PC-3 (cell line): ENCODE results near the gene DGKD. TPM values are rescaled to one million over a fixed set of nuclear protein-coding genes. Genes with fewer than 3 reads are reported as not detected.

ENCODE experiments used
- ATAC-seq: fragments of 200-7000 bp; cut with Tn5 transposase; 2 replicates; pipeline ENCODE4 v1.9.1; 2020; ENCODE audit warnings: mild to moderate bottlenecking, moderate library complexity
- BruUV-seq: library from RNA; stranded (reverse); fragments of 400-500 nt; replicated peaks from 2 replicates; lab custom pipeline; 2021; lab: Mats Ljungman, UMichigan
- CTCF ChIA-PET: fragments of 300-600 bp; sonication (Branson Sonifier 250); formaldehyde crosslinking; loops from one replicate; lab custom pipeline; 2022; ENCODE audit warnings: antibody characterized with exemption; lab: Charles Lee
- POLR2A ChIA-PET: fragments of 300-600 bp; sonication (Branson Sonifier 250); formaldehyde crosslinking; loops from one replicate; lab custom pipeline; 2022; ENCODE audit warnings: antibody characterized with exemption; ENCODE audit not compliant: unreplicated experiment; lab: Charles Lee
- DNase-seq: peaks from one replicate; pipeline ENCODE4 v3.0.0-alpha.2; 2015
- H2AFZ ChIP-seq: fragments of 300-600 bp; sonication (generic); 2 replicates; pipeline ENCODE4 v1.6.0; 2016; ENCODE audit warnings: antibody characterized with exemption, low read length
- H3F3A ChIP-seq: fragments of 300-600 bp; sonication (generic); one replicate; pipeline ENCODE4 v1.6.0; 2017; ENCODE audit warnings: antibody characterized with exemption, low read length, control low read depth, mild to moderate bottlenecking; ENCODE audit not compliant: unreplicated experiment
- H3K27ac ChIP-seq: fragments of 300-600 bp; sonication (generic); 2 replicates; pipeline ENCODE4 v1.5.1; 2016; ENCODE audit warnings: mild to moderate bottlenecking, low read length
- H3K27me3 ChIP-seq: fragments of 300-600 bp; sonication (generic); 2 replicates; pipeline ENCODE4 v1.6.1; 2016; ENCODE audit warnings: low read length, mixed read lengths
- H3K36me3 ChIP-seq: fragments of 300-600 bp; sonication (generic); 2 replicates; pipeline ENCODE4 v1.6.1; 2016; ENCODE audit warnings: low read depth, mixed run types, low read length, mixed read lengths
- H3K4me1 ChIP-seq: fragments of 300-600 bp; sonication (generic); 2 replicates; pipeline ENCODE4 v1.5.1; 2016; ENCODE audit warnings: low read length; ENCODE audit not compliant: insufficient read depth
- H3K4me2 ChIP-seq: fragments of 300-600 bp; sonication (generic); 2 replicates; pipeline ENCODE4 v1.6.0; 2016; ENCODE audit warnings: low read length
- H3K4me3 ChIP-seq: fragments of 300-600 bp; sonication (generic); 2 replicates; pipeline ENCODE4 v1.5.1; 2016; ENCODE audit warnings: mild to moderate bottlenecking, low read length, mixed read lengths
- H3K79me2 ChIP-seq: fragments of 300-600 bp; sonication (generic); 2 replicates; pipeline ENCODE4 v1.6.1; 2017; ENCODE audit warnings: low read length, mixed read lengths
- H3K9ac ChIP-seq: fragments of 300-600 bp; sonication (generic); 2 replicates; pipeline ENCODE4 v1.6.0; 2016; ENCODE audit warnings: mild to moderate bottlenecking, low read length
- H3K9me2 ChIP-seq: fragments of 300-600 bp; sonication (generic); replicated peaks from 2 replicates; pipeline ENCODE4 v1.6.1; 2016; ENCODE audit warnings: mixed run types, low read length, mixed read lengths
- H3K9me3 ChIP-seq: fragments of 300-600 bp; sonication (generic); 2 replicates; pipeline ENCODE4 v1.6.1; 2016; ENCODE audit warnings: low read length, mixed read lengths
- H4K20me1 ChIP-seq: fragments of 300-600 bp; sonication (generic); 2 replicates; pipeline ENCODE4 v1.6.1; 2016; ENCODE audit warnings: low read length, mixed read lengths
- EZH2 ChIP-seq: fragments of 300-600 bp; sonication (generic); IDR thresholded peaks from one replicate; pipeline ENCODE4 v1.6.1; 2017; ENCODE audit warnings: antibody characterized with exemption, mild to moderate bottlenecking, low read length; ENCODE audit not compliant: unreplicated experiment
- EZH2phosphoT487 ChIP-seq: fragments of 300-600 bp; sonication (generic); IDR thresholded peaks from 2 replicates; pipeline ENCODE4 v1.6.1; 2018; ENCODE audit warnings: mild to moderate bottlenecking, antibody characterized with exemption, low read length, borderline replicate concordance
- intact Hi-C: fragments of 100-400 bp; cut with micrococcal nuclease; formaldehyde crosslinking; loops from 2 replicates; pipeline ENCODE4 v1.9.0; 2023
- total RNA-seq: library from RNA; depleted of rRNA; stranded (reverse); fragments of >200 nt; gene quantifications from 2 replicates; pipeline ENCODE4 v1.2.3, GENCODE V29; 2014
- TF ChIP-seq, protein P1 (sequence below): fragments of 300-600 bp; sonication (generic); conservative IDR thresholded peaks from 2 replicates; pipeline ENCODE4 v1.5.1; 2017; ENCODE audit warnings: antibody characterized with exemption, low read depth, mild to moderate bottlenecking, low read length

The DGKD gene
- total RNA-seq, 1 experiment from 2014 or later: 23.3 TPM

DNA sequence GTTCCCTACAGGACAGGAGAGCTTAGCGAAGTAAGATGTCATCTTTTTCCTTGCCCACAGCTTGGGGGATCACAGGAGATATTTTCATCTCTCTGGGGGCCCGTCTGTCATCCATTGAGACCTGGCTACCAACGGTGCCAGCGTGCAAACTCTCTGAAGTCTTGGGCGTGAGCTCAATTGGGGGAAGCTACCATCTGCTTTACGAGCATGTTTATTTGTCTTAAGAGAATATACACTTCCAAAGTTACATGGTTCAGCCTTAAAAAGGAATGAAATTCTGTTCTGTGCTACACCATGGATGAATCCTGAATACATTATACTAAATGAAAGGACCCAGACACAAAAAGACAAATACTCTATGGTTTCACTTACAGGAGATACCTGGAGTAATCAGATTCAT lies 33.1 kb upstream of the DGKD start:
- H3F3A ChIP-seq: no peaks in the 10 kb centered on the region
- no peaks in the 10 kb centered on the region for H3K4me1 ChIP-seq
- no peaks in the 10 kb centered on the region for H3K36me3 ChIP-seq
- H3K9me2 ChIP-seq: no peaks in the 10 kb centered on the region
- DNase-seq: no peak
- ChIA-PET POLR2A (no interaction called here), CTCF (no interaction called here)
- TF ChIP-seq, protein P1, sequence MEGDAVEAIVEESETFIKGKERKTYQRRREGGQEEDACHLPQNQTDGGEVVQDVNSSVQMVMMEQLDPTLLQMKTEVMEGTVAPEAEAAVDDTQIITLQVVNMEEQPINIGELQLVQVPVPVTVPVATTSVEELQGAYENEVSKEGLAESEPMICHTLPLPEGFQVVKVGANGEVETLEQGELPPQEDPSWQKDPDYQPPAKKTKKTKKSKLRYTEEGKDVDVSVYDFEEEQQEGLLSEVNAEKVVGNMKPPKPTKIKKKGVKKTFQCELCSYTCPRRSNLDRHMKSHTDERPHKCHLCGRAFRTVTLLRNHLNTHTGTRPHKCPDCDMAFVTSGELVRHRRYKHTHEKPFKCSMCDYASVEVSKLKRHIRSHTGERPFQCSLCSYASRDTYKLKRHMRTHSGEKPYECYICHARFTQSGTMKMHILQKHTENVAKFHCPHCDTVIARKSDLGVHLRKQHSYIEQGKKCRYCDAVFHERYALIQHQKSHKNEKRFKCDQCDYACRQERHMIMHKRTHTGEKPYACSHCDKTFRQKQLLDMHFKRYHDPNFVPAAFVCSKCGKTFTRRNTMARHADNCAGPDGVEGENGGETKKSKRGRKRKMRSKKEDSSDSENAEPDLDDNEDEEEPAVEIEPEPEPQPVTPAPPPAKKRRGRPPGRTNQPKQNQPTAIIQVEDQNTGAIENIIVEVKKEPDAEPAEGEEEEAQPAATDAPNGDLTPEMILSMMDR: no peak
- no peak for TF ChIP-seq EZH2
- BruUV-seq: no TSS peak
- no peak overlapping the region for H3K27ac ChIP-seq
- no peak overlapping the region for H3K4me3 ChIP-seq
- 0 out of 2 replicates have a peak, but pooled peaks cover 3% of the 10 kb centered on the region for H3K27me3 ChIP-seq
- ATAC-seq: no peak
- no peaks in the 10 kb centered on the region for H3K9me3 ChIP-seq
- no peaks in the 10 kb centered on the region for H4K20me1 ChIP-seq
- no peak overlapping the region for H3K9ac ChIP-seq
- intact Hi-C loops: no loop called here
- H3K79me2 ChIP-seq: no peaks in the 10 kb centered on the region
- no peak overlapping the region for H2AFZ ChIP-seq
- H3K4me2 ChIP-seq: no peak overlapping the region

DNA sequence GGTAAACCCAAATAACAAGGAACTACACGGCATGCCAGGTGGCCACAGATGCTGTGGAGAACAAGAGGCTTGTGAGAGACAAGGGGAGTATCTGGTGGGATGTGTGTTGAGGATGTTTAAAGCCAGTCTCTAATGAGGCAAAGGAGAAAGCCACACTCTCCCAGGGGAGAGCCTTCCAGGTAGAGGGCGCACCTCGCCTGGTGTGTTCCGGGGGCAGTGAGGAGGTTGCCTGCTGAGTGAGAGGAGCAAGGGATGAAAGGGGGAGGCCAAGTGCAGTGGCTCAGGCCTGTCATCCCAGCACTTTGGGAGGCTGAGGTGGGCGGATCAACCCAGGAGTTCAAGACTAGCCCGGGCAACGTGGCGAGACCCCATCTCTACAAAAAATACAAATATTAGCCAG lies 30.4 kb upstream of the DGKD start:
- Histone ChIP-seq H4K20me1 (no peaks in the 10 kb centered on the region), H3F3A (no peaks in the 10 kb centered on the region), H3K27me3 (0 out of 2 replicates have a peak, but pooled peaks cover 3% of the 10 kb centered on the region), H2AFZ (no peak overlapping the region), H3K27ac (no peak overlapping the region), H3K9ac (no peak overlapping the region), H3K36me3 (no peaks in the 10 kb centered on the region), H3K79me2 (no peaks in the 10 kb centered on the region), H3K4me2 (no peak overlapping the region), H3K9me2 (no peaks in the 10 kb centered on the region), H3K4me1 (no peaks in the 10 kb centered on the region), H3K4me3 (no peak overlapping the region), H3K9me3 (no peaks in the 10 kb centered on the region)
- intact Hi-C loops: no loop called here
- ChIA-PET POLR2A (no interaction called here), CTCF (no interaction called here)
- no peak for ATAC-seq
- no peak for DNase-seq
- BruUV-seq: no TSS peak
- TF ChIP-seq, protein P1: no peak
- no peak for TF ChIP-seq EZH2
- no peak for TF ChIP-seq EZH2phosphoT487

DNA sequence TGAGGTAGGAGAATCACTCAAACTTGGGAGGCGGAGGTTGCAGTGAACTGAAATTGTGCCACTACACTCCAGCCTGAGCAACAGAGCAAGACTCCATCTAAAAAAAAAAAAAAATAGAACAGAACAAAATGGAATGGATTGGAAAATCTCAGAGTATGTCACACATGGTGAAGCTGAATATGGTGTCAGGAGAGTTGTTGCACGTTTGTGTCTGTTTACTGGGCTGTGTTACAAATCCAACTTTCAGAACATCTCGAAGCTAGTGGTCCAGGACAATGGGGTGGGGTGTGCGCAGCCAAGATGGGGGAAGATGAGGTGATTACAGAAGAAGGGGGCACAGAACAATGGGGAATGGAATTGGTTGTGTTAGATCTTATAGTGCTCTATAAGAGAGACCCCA lies 29.0 kb upstream of the DGKD start:
- Histone ChIP-seq H3K79me2 (no peaks in the 10 kb centered on the region), H3K36me3 (no peaks in the 10 kb centered on the region), H3K9me2 (no peaks in the 10 kb centered on the region), H4K20me1 (no peaks in the 10 kb centered on the region), H3K4me3 (no peak overlapping the region), H3K27ac (no peak overlapping the region), H3K27me3 (no peaks in the 10 kb centered on the region), H3F3A (no peaks in the 10 kb centered on the region), H3K4me2 (no peak overlapping the region), H2AFZ (no peak overlapping the region), H3K9ac (no peak overlapping the region), H3K9me3 (no peaks in the 10 kb centered on the region), H3K4me1 (no peaks in the 10 kb centered on the region)
- intact Hi-C loops: no loop called here
- ChIA-PET CTCF (interaction anchor here (0.6 kb wide), 1 partner anchor 15 kb away, joined by 3 read pairs; no protein-coding TSS in a partner anchor), POLR2A (interaction anchor here (0.6 to 0.7 kb wide), 2 partner anchors 26 to 104 kb away, joined by 5 to 6 read pairs; no protein-coding TSS in a partner anchor)
- no TSS peak for BruUV-seq
- TF ChIP-seq, protein P1: no peak
- TF ChIP-seq EZH2: no peak
- no peak for TF ChIP-seq EZH2phosphoT487
- ATAC-seq (no peak), DNase-seq (no peak)
